Naive thymus-derived CD4-positive, alpha-beta T cell (primary cell): ENCODE measurements around the gene CFAP99. TPM values are rescaled to one million over a fixed set of nuclear protein-coding genes. Genes with fewer than 3 reads are reported as not detected.

Experiments
- ATAC-seq: fragments of 150-1000 bp; cut with Tn5 transposase; 2 replicates; pipeline ENCODE4 v1.10.0; 2021; ENCODE audit warnings: mild to moderate bottlenecking, moderate library complexity
- CTCF ChIA-PET: fragments of 350-600 bp; sonication (Branson Sonifier 250); formaldehyde crosslinking; loops from one replicate; lab custom pipeline; 2021; ENCODE audit warnings: antibody characterized with exemption; lab: Charles Lee
- POLR2A ChIA-PET: fragments of 350-600 bp; sonication (Branson Sonifier 250); formaldehyde crosslinking; loops from one replicate; lab custom pipeline; 2021; ENCODE audit warnings: antibody characterized with exemption, inconsistent platforms; lab: Charles Lee
- DNase-seq, 9 donors: peaks; one replicate each; pipeline versions ENCODE4 v3.0.0 to v3.0.0-alpha.2; 2020 to 2022; ENCODE audit warnings: mixed read lengths in 1 of 9
- H3K27ac ChIP-seq: one replicate; pipeline ENCODE4 v1.7.0; 2013; ENCODE audit warnings: mild to moderate bottlenecking, low read depth, low read length, moderate library complexity
- H3K27me3 ChIP-seq, 2 donors: one replicate each; pipeline ENCODE4 v1.7.0; 2013; ENCODE audit warnings: low read length in 2 of 2, mild to moderate bottlenecking in 2 of 2, moderate library complexity in 2 of 2; ENCODE audit not compliant: control insufficient read depth in 2 of 2, insufficient read depth in 2 of 2
- H3K36me3 ChIP-seq, 3 experiments: 1 replicate in 2 of 3; 2 replicates in 1 of 3; pipeline ENCODE4 v1.7.0; 2013; ENCODE audit warnings: low read length in 3 of 3, mild to moderate bottlenecking in 3 of 3, moderate library complexity in 1 of 3; ENCODE audit not compliant: insufficient read depth in 3 of 3, control insufficient read depth in 2 of 3
- H3K4me1 ChIP-seq, 2 donors: one replicate each; pipeline ENCODE4 v1.7.0; 2013; ENCODE audit warnings: low read length in 2 of 2, mild to moderate bottlenecking in 2 of 2, moderate library complexity in 1 of 2; ENCODE audit not compliant: control insufficient read depth in 2 of 2, insufficient read depth in 2 of 2
- H3K4me3 ChIP-seq: 2 replicates; pipeline ENCODE4 v1.7.0; 2013; ENCODE audit warnings: mild to moderate bottlenecking, low read length
- H3K9me3 ChIP-seq, 3 experiments: 1 replicate in 2 of 3; 2 replicates in 1 of 3; pipeline ENCODE4 v1.7.0; 2013; ENCODE audit warnings: low read length in 3 of 3; ENCODE audit not compliant: control insufficient read depth in 2 of 3
- H3K27ac Mint-ChIP-seq, 9 donors: one replicate each; pipeline ENCODE4 v1.8.0; 2020 to 2022; ENCODE audit warnings: mixed read lengths in 9 of 9, mild to moderate bottlenecking in 8 of 9, moderate library complexity in 5 of 9, inconsistent platforms in 2 of 9
- H3K27me3 Mint-ChIP-seq, 5 donors: one replicate each; pipeline ENCODE4 v1.8.0; 2021 to 2022; ENCODE audit warnings: mixed read lengths in 5 of 5, mild to moderate bottlenecking in 1 of 5
- H3K36me3 Mint-ChIP-seq, 5 donors: one replicate each; pipeline ENCODE4 v1.8.0; 2020 to 2022; ENCODE audit warnings: mixed read lengths in 5 of 5, mild to moderate bottlenecking in 3 of 5, inconsistent platforms in 1 of 5
- H3K4me1 Mint-ChIP-seq, 7 donors: one replicate each; pipeline ENCODE4 v1.8.0; 2020 to 2022; ENCODE audit warnings: mixed read lengths in 7 of 7, mild to moderate bottlenecking in 3 of 7, inconsistent platforms in 1 of 7
- H3K4me3 Mint-ChIP-seq, 10 donors: one replicate each; pipeline ENCODE4 v1.8.0; 2020 to 2022; ENCODE audit warnings: mild to moderate bottlenecking in 10 of 10, mixed read lengths in 10 of 10, moderate library complexity in 6 of 10, inconsistent platforms in 2 of 10
- H3K9me3 Mint-ChIP-seq, 11 donors: one replicate each; pipeline ENCODE4 v1.8.0; 2020 to 2022; ENCODE audit warnings: mixed read lengths in 11 of 11, mild to moderate bottlenecking in 4 of 11, inconsistent platforms in 1 of 11, moderate library complexity in 1 of 11
- intact Hi-C, 2 donors: fragments of 100-400 bp; cut with micrococcal nuclease; formaldehyde crosslinking; loops; one replicate each; pipeline ENCODE4 v1.15.1; 2023
- polyA plus RNA-seq, 2 donors: library from polyadenylated mRNA; unstranded; fragments of 300-500 nt; fragmentation: Illumina TruSeq; gene quantifications; one replicate each; pipeline ENCODE4 v1.2.3, GENCODE V29; 2021
- total RNA-seq, 6 experiments: library from RNA in 5 of 6; stranded (reverse) in 5 of 6; gene quantifications; 1 replicate in 5 of 6; 2 replicates in 1 of 6; pipeline ENCODE4 v1.2.3 and lab custom pipeline; 2021 to 2026

The CFAP99 gene
- total and polyA plus RNA-seq, 7 experiments from 2014 or later, result 0.12 to 0.27 TPM; not detected in 5

DNA sequence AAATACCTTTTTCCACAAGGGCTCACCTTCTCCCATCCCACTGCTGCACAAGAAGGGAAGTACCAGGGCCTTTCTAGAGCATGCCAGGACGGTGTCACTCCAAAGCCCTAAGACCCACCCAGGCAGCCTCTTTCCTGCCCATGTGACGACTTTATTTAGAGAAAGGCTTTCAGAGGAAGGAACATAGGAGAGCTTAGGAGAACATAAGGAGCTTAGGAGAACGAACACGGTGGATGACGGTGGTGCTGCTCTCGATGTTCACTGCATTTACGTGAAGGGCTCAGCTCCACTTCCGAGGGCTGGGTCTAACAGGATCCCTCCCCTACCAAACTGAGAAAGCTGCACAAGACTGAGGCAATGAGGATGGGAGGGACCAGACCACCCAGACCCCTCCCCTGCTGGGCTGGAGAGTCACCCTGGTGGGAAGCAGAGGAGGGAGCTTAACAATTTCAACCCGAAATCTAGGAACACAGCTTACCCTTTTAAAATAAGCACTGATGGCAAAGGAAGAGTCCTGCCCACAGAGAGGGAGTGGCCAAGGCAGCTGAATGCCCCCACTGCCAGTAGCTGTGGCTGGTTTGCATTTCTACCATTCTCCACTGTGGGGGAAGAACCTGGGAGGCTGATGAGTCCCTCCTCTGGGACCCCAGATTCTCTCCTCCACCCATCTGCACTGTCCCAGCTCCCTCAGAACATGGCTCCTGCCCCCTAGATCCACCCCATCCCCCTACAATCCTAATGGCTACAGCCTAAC is 30.1 kb upstream of the CFAP99 start:
- peaks cover 0 to under 1% (median 0%) of the 10 kb centered on the region in 11 donors for H3K9me3 Mint-ChIP-seq
- H3K27me3 Mint-ChIP-seq, result peaks cover 0 to 34% (median 0%) of the 10 kb centered on the region in 5 donors
- H3K4me3 Mint-ChIP-seq, result no peak overlapping the region
- intact Hi-C loops, result no loop called here
- POLR2A ChIA-PET, result no interaction called here
- Histone ChIP-seq H3K27me3 (no peaks in the 10 kb centered on the region), H3K36me3 (no peaks in the 10 kb centered on the region), H3K9me3 (no peaks in the 10 kb centered on the region), H3K4me1 (peaks cover 5 to 7% of the 10 kb centered on the region in 2 donors), H3K27ac (no peak overlapping the region), H3K4me3 (no peak overlapping the region)
- peaks cover 0 to 3% (median 0%) of the 10 kb centered on the region in 5 donors for H3K36me3 Mint-ChIP-seq
- ATAC-seq, result no peak
- H3K27ac Mint-ChIP-seq, result no peak overlapping the region
- CTCF ChIA-PET, result interaction anchor here (0.5 to 0.6 kb wide), 2 partner anchors 14 to 377 kb away, joined by 4 read pairs; no protein-coding TSS in a partner anchor
- no peak for DNase-seq
- peaks cover 11 to 31% (median 14%) of the 10 kb centered on the region in 7 donors for H3K4me1 Mint-ChIP-seq

DNA sequence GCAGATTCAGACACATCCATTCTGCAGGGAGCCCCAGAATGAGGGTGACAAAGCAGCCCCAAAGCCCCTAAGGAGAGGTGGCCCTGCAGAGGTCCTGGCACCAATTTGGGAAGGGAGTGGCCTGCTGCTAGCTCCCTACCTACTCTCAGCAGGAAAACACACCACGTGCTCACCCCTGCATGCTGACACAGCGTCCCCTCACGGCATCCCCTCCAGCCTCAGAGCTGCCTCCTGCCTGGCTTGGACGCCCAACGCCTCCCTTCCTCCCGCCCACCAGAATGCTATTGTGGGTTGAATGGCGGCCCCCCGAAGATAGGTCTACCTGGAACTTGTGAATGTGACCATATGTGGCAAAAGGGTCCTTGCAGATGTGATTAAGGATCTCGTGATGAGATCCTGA is 29.1 kb upstream of the CFAP99 start:
- H3K27ac ChIP-seq, result no peak overlapping the region
- Mint-ChIP-seq H3K36me3 (peaks cover 0 to 3% (median 0%) of the 10 kb centered on the region in 5 donors), H3K27me3 (peaks cover 0 to 44% (median 0%) of the 10 kb centered on the region in 5 donors), H3K4me1 (peaks cover 19 to 41% (median 22%) of the 10 kb centered on the region in 7 donors), H3K9me3 (no peaks in the 10 kb centered on the region), H3K4me3 (no peak overlapping the region), H3K27ac (no peak overlapping the region)
- no peaks in the 10 kb centered on the region for H3K9me3 ChIP-seq
- ChIA-PET CTCF (no interaction called here), POLR2A (no interaction called here)
- peaks cover 11 to 15% of the 10 kb centered on the region in 2 donors for H3K4me1 ChIP-seq
- intact Hi-C loops, result no loop called here
- DNase-seq (no peak), ATAC-seq (no peak)
- no peaks in the 10 kb centered on the region for H3K27me3 ChIP-seq
- H3K4me3 ChIP-seq, result no peak overlapping the region
- H3K36me3 ChIP-seq, result no peaks in the 10 kb centered on the region

DNA sequence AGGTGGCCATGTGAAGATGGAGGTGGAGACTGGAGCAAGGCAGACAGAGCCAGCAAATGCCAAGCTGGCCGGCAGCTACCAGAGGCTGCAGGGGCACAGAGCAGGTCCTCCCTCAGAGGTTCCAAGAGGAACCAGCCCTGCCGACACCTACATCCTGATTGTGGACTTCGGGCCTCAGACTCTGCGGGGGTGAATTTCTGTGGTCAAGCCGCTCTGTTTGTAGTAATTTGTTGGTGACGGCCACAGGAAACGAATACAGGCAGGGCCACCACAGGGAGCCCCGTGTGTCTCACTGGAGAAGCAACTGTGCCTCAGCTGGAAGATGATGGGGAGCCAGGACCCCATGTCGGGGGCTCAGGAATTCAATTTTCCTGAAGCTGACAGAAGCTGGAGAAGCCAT is 28.6 kb upstream of the CFAP99 start:
- Histone ChIP-seq H3K27ac (no peak overlapping the region), H3K27me3 (no peaks in the 10 kb centered on the region), H3K4me3 (no peak overlapping the region), H3K4me1 (peaks cover 11 to 15% of the 10 kb centered on the region in 2 donors), H3K9me3 (no peaks in the 10 kb centered on the region), H3K36me3 (no peaks in the 10 kb centered on the region)
- no peak overlapping the region for H3K4me3 Mint-ChIP-seq
- peaks cover 0 to 3% (median 0%) of the 10 kb centered on the region in 5 donors for H3K36me3 Mint-ChIP-seq
- H3K27me3 Mint-ChIP-seq, result peaks cover 0 to 44% (median 0%) of the 10 kb centered on the region in 5 donors
- no peaks in the 10 kb centered on the region for H3K9me3 Mint-ChIP-seq
- H3K4me1 Mint-ChIP-seq, result peaks cover 19 to 45% (median 25%) of the 10 kb centered on the region in 7 donors
- H3K27ac Mint-ChIP-seq, result no peak overlapping the region
- intact Hi-C loops, result no loop called here
- ChIA-PET CTCF (no interaction called here), POLR2A (no interaction called here)
- ATAC-seq, result no peak
- DNase-seq, result no peak

DNA sequence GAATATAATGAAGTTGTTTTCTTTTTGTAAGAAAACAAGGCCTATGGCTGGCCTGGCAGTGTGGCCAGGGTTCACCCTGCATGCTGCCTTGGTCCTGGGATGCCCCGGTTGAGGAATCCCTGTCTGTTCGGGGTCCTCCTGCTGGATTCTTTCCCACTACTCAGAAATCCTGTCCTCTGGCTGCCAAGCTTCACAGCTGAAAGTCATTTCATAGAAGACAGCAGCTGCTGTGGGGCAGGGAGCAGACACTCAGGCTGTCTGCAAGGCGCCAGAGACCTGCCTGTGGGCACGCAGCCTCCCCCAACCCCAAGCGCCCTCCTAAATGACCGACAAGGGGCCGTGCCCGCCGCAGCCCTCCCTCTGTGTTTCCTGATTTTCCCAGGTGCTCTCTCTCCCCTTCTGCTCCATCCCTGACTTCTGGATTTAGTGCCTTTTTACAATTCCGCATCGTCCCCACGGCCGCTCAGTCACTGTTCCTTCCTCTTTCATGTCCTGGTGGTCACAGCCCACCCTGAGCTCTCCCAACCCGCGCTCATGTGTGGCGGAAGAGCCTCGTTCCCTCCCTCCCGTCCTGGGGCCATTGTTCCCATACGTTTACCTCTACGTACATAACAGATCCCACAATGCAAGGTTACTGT is 27.9 kb upstream of the CFAP99 start:
- no peak for ATAC-seq
- Histone ChIP-seq H3K36me3 (no peaks in the 10 kb centered on the region), H3K27ac (no peak overlapping the region), H3K9me3 (no peaks in the 10 kb centered on the region), H3K4me1 (peaks cover 11 to 15% of the 10 kb centered on the region in 2 donors), H3K27me3 (no peaks in the 10 kb centered on the region), H3K4me3 (no peak overlapping the region)
- Mint-ChIP-seq H3K36me3 (peaks cover 0 to 3% (median 0%) of the 10 kb centered on the region in 5 donors), H3K9me3 (no peaks in the 10 kb centered on the region), H3K4me3 (peak overlapping the region in 5 of 10 donors; percentile 15 to 32 (median 28)), H3K27ac (peak overlapping the region in 5 of 9 donors; percentile 28 to 75 (median 50)), H3K4me1 (peaks cover 19 to 46% (median 25%) of the 10 kb centered on the region in 7 donors), H3K27me3 (peaks cover 0 to 44% (median 0%) of the 10 kb centered on the region in 5 donors)
- intact Hi-C loops, result no loop called here
- ChIA-PET CTCF (interaction anchor here (0.6 kb wide), 3 partner anchors 24 to 81 kb away, joined by 3 to 4 read pairs (median 3); no protein-coding TSS in a partner anchor), POLR2A (interaction anchor here (0.6 to 1.8 kb wide), 2 partner anchors 11 to 129 kb away, joined by 3 to 4 read pairs; partner anchors contain the start of gene MXD4)
- no peak for DNase-seq

DNA sequence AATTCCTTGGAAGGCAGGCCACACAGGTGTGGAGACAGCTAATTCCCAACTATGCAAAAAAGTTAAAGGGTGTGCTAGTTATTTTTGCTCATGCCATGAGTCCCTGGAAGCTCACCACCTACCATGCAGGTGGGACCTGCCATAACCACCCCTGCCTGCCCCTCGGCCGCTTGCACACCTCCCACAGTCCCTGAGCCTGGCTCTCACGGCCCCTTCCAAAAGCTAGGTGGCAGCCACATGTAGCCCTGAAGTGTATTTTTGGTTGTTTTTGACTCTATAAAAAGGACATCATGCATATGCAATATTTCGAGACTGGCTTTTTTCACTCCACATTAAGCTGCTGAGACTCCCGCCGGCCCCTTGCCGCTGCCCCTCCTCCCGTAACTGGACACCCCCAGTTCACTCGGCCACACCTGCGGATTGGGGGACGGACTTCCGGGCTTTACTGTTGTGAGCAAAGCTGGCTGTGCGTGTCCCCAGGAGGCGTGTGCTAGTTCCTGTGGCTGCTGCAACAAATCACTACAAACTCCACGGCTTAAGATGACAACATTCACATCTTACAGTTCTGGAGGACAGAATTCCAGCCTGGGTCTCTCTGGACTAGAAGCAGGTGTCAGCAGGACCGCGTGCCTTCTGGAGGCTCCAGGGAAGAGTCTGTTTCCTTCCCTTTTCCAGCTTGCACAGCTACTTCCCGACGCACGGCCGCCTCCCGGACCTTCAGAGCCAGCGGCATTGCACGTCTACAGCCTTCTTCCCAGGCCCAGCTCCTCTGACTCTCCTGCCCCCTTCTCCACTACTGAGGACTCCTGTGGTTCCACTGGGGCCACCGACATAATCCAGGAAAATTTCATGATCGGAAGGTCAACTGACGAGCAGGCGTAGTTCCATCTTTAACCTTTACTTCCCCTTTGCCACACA is 25.1 kb upstream of the CFAP99 start:
- Histone ChIP-seq H3K4me3 (no peak overlapping the region), H3K4me1 (peaks cover 11 to 15% of the 10 kb centered on the region in 2 donors), H3K27me3 (no peaks in the 10 kb centered on the region), H3K9me3 (no peaks in the 10 kb centered on the region), H3K36me3 (no peaks in the 10 kb centered on the region), H3K27ac (no peak overlapping the region)
- ChIA-PET CTCF (interaction anchor here (1.0 to 1.6 kb wide), 4 partner anchors 9 to 37 kb away, joined by 3 to 7 read pairs (median 3); no protein-coding TSS in a partner anchor), POLR2A (interaction anchor here (0.7 to 3.9 kb wide), 7 partner anchors 9 to 151 kb away, joined by 3 to 20 read pairs (median 3); partner anchors contain the start of gene RNF4)
- peak in 4 of 9 donors; percentile 19 to 32 (median 22) for DNase-seq
- peak overlapping the region in 4 of 9 donors; percentile 60 to 87 (median 83) for H3K27ac Mint-ChIP-seq
- H3K27me3 Mint-ChIP-seq, result peaks cover 0 to 44% (median 0%) of the 10 kb centered on the region in 5 donors
- peak; percentile 60 for ATAC-seq
- H3K9me3 Mint-ChIP-seq, result no peaks in the 10 kb centered on the region
- H3K4me1 Mint-ChIP-seq, result peaks cover 20 to 45% (median 26%) of the 10 kb centered on the region in 7 donors
- peak overlapping the region; percentile 47 to 86 (median 66) for H3K4me3 Mint-ChIP-seq
- intact Hi-C loops, result loop anchor here (1.0 to 2.0 kb wide), 2 partner anchors 19 to 69 kb away; no protein-coding TSS in a partner anchor
- H3K36me3 Mint-ChIP-seq, result peaks cover 0 to 3% (median 0%) of the 10 kb centered on the region in 5 donors
